ENCODE data around the gene GALNT18.

GALNT18 gene

GRCh38 chr11:11472106-11472505 is 149.7 kb downstream of the GALNT18 start:
- Histone ChIP-seq H3K27ac (replicated peaks) (no peak overlapping the region), H3K4me3 (replicated peaks; ENCODE audit: insufficient read depth, low read length) (no peak overlapping the region), H3K27me3 (ENCODE audit: insufficient read depth, poor library complexity, severe bottlenecking) (peaks cover 2% of the 10 kb centered on the region)
- TF ChIP-seq SPI1 (IDR thresholded peaks at IDR 0.05; ENCODE audit: borderline replicate concordance, low read depth) = 0 out of 2 replicates have a peak, but pooled peaks have one; percentile 6
- no peak for TF ChIP-seq CTCF (IDR thresholded peaks at IDR 0.05; ENCODE audit: insufficient read depth, low read length)
- TF ChIP-seq POLR2AphosphoS5 (IDR thresholded peaks at IDR 0.05; ENCODE audit: low read depth) = no peak
- no peak for TF ChIP-seq GABPA (IDR thresholded peaks at IDR 0.05; ENCODE audit: low read depth)
- TF ChIP-seq REST (IDR thresholded peaks at IDR 0.05; ENCODE audit: insufficient replicate concordance, low read depth) = no peak
- DNase-seq (ENCODE audit: low read depth in 1 of 2, low spot score in 1 of 2) = no peak

- no peak for DNase-seq (ENCODE audit: low read depth in 1 of 2, low spot score in 1 of 2)
- Histone ChIP-seq H3K27me3 (ENCODE audit: insufficient read depth, poor library complexity, severe bottlenecking) (peaks cover 2% of the 10 kb centered on the region), H3K27ac (replicated peaks) (no peak overlapping the region), H3K4me3 (replicated peaks; ENCODE audit: insufficient read depth, low read length) (no peak overlapping the region)
- TF ChIP-seq POLR2AphosphoS5 (IDR thresholded peaks at IDR 0.05; ENCODE audit: low read depth) (no peak), SPI1 (IDR thresholded peaks at IDR 0.05; ENCODE audit: borderline replicate concordance, low read depth) (no peak), REST (IDR thresholded peaks at IDR 0.05; ENCODE audit: insufficient replicate concordance, low read depth) (no peak), GABPA (IDR thresholded peaks at IDR 0.05; ENCODE audit: low read depth) (no peak), CTCF (IDR thresholded peaks at IDR 0.05; ENCODE audit: insufficient read depth, low read length) (no peak)
These were observed 150.6 kb downstream of the GALNT18 start for GRCh38 chr11:11471201-11471600.

GRCh38 chr11:11468954-11469353 is 152.9 kb downstream of the GALNT18 start:
- Histone ChIP-seq H3K27ac (replicated peaks) (no peak overlapping the region), H3K4me3 (replicated peaks; ENCODE audit: insufficient read depth, low read length) (no peak overlapping the region), H3K27me3 (ENCODE audit: insufficient read depth, poor library complexity, severe bottlenecking) (no peaks in the 10 kb centered on the region)
- no peak for DNase-seq (ENCODE audit: low read depth in 1 of 2, low spot score in 1 of 2)
- no peak for TF ChIP-seq CTCF (IDR thresholded peaks at IDR 0.05; ENCODE audit: insufficient read depth, low read length)
- no peak for TF ChIP-seq SPI1 (IDR thresholded peaks at IDR 0.05; ENCODE audit: borderline replicate concordance, low read depth)
- TF ChIP-seq REST (IDR thresholded peaks at IDR 0.05; ENCODE audit: insufficient replicate concordance, low read depth) = no peak
- no peak for TF ChIP-seq POLR2AphosphoS5 (IDR thresholded peaks at IDR 0.05; ENCODE audit: low read depth)
- no peak for TF ChIP-seq GABPA (IDR thresholded peaks at IDR 0.05; ENCODE audit: low read depth)
